B cell (primary cell): ENCODE measurements around the gene USP7. TPM values are rescaled to one million over a fixed set of nuclear protein-coding genes. Genes with fewer than 3 reads are reported as not detected.
A peak's percentile ranks its signal among the peaks of the same experiment; 100 is the strongest.

Experiments
- ATAC-seq: fragments of 200-7000 bp; cut with Tn5 transposase; one replicate; pipeline ENCODE4 v1.10.0; 2021; ENCODE audit warnings: low read depth, mild to moderate bottlenecking, moderate number of reproducible peaks, moderate library complexity
- CTCF ChIA-PET: fragments of 350-600 bp; sonication (Branson Sonifier 250); formaldehyde crosslinking; loops from one replicate; lab custom pipeline; 2021; ENCODE audit warnings: antibody characterized with exemption, inconsistent platforms; lab: Charles Lee
- POLR2A ChIA-PET: fragments of 350-600 bp; sonication (Branson Sonifier 250); formaldehyde crosslinking; loops from one replicate; lab custom pipeline; 2021; ENCODE audit warnings: antibody characterized with exemption; lab: Charles Lee
- DNase-seq: peaks from one replicate; pipeline ENCODE4 v3.0.0; 2013
- H2AFZ ChIP-seq: 2 replicates; pipeline ENCODE4 v1.6.1; 2012; ENCODE audit warnings: mild to moderate bottlenecking, low read depth, low read length; ENCODE audit not compliant: insufficient read depth, poor library complexity, severe bottlenecking
- H3K27ac ChIP-seq, 2 donors: 1 replicate in 1 of 2; 2 replicates in 1 of 2; pipeline ENCODE4 v1.5.1; 2012 to 2013; ENCODE audit warnings: low read length in 2 of 2, mild to moderate bottlenecking in 2 of 2, moderate library complexity in 1 of 2
- H3K27me3 ChIP-seq, 4 experiments: fragments of 200-600 bp in 1 of 4; sonication (generic) in 1 of 4; replicated peaks in 1 of 4; 1 replicate in 2 of 4; 2 replicates in 2 of 4; pipeline versions ENCODE4 v1.6.1 to v1.7.0; 2013 to 2016; ENCODE audit warnings: low read length in 3 of 4, mild to moderate bottlenecking in 2 of 4, mixed read lengths in 1 of 4, moderate library complexity in 1 of 4; ENCODE audit not compliant: insufficient read depth in 4 of 4, control insufficient read depth in 3 of 4; ENCODE audit errors: control extremely low read depth in 1 of 4
- H3K36me3 ChIP-seq, 2 experiments: replicated peaks in 1 of 2; 1 replicate in 1 of 2; 2 replicates in 1 of 2; pipeline versions ENCODE4 v1.6.1 to v1.7.1; 2013; ENCODE audit warnings: low read length in 1 of 2; ENCODE audit not compliant: insufficient read depth in 2 of 2, control insufficient read depth in 1 of 2; ENCODE audit errors: control extremely low read depth in 1 of 2, extremely low read depth in 1 of 2
- H3K4me1 ChIP-seq, 2 donors: fragments of 200-600 bp in 1 of 2; sonication (generic) in 1 of 2; 1 replicate in 1 of 2; 2 replicates in 1 of 2; pipeline versions ENCODE4 v1.5.1 to v1.6.1; 2013 to 2017; ENCODE audit warnings: low read length in 2 of 2; ENCODE audit not compliant: control insufficient read depth in 2 of 2, insufficient read depth in 2 of 2
- H3K4me2 ChIP-seq: replicated peaks from 2 replicates; pipeline ENCODE3; 2012; ENCODE audit warnings: mild to moderate bottlenecking, low read depth, low read length; ENCODE audit not compliant: poor library complexity, severe bottlenecking
- H3K4me3 ChIP-seq, 5 experiments: fragments of 200-600 bp in 1 of 5; sonication (generic) in 1 of 5; 1 replicate in 3 of 5; 2 replicates in 2 of 5; pipeline versions ENCODE4 v1.5.1 to v1.7.0; 2011 to 2016; ENCODE audit warnings: low read length in 4 of 5, mild to moderate bottlenecking in 4 of 5, low read depth in 2 of 5, control low read depth in 1 of 5, moderate library complexity in 1 of 5; ENCODE audit not compliant: insufficient read depth in 1 of 5; ENCODE audit errors: control extremely low read depth in 1 of 5, extremely low read depth in 1 of 5
- H3K79me2 ChIP-seq: fragments of 200-600 bp; sonication (generic); one replicate; pipeline ENCODE4 v1.6.0; 2016; ENCODE audit warnings: low read length; ENCODE audit not compliant: control insufficient read depth, insufficient read depth
- H3K9ac ChIP-seq: fragments of 200-600 bp; sonication (generic); 2 replicates; pipeline ENCODE4 v1.6.1; 2017; ENCODE audit warnings: mild to moderate bottlenecking, low read length, moderate library complexity
- H3K9me3 ChIP-seq, 3 donors: one replicate each; pipeline versions ENCODE4 v1.6.1 to v1.7.1; 2013; ENCODE audit warnings: low read length in 2 of 3; ENCODE audit not compliant: control insufficient read depth in 2 of 3, insufficient read depth in 1 of 3; ENCODE audit errors: control extremely low read depth in 1 of 3
- H4K20me1 ChIP-seq: 2 replicates; pipeline ENCODE4 v1.6.0; 2012; ENCODE audit warnings: mild to moderate bottlenecking, low read length; ENCODE audit not compliant: insufficient read depth, control insufficient read depth, poor library complexity, severe bottlenecking
- H3K27ac Mint-ChIP-seq: one replicate; pipeline ENCODE4 v1.8.0; 2021; ENCODE audit warnings: mixed read lengths
- H3K27me3 Mint-ChIP-seq: one replicate; pipeline ENCODE4 v1.8.0; 2021; ENCODE audit warnings: mixed read lengths
- H3K4me1 Mint-ChIP-seq: one replicate; pipeline ENCODE4 v1.8.0; 2021; ENCODE audit warnings: mixed read lengths
- H3K4me3 Mint-ChIP-seq: one replicate; pipeline ENCODE4 v1.8.0; 2021; ENCODE audit warnings: mixed read lengths
- H3K9me3 Mint-ChIP-seq: one replicate; pipeline ENCODE4 v1.8.0; 2022; ENCODE audit warnings: mixed read lengths; ENCODE audit not compliant: insufficient read depth
- EZH2 ChIP-seq: IDR thresholded peaks from 2 replicates; pipeline ENCODE4 v1.6.1; 2012; ENCODE audit warnings: borderline replicate concordance, low read depth, mild to moderate bottlenecking, moderate library complexity, low read length; ENCODE audit not compliant: insufficient read depth, poor library complexity, severe bottlenecking
- WGBS: methylation state at CpG from one replicate; pipeline ENCODE4 v1.1.5; 2013; ENCODE audit warnings: missing lambda C conversion rate; ENCODE audit not compliant: insufficient coverage; 5-methylcytosine and 5-hydroxymethylcytosine counted together
- intact Hi-C: fragments of 100-400 bp; cut with micrococcal nuclease; formaldehyde crosslinking; loops from one replicate; pipeline ENCODE4 v1.10.0; 2022
- polyA plus RNA-seq: library from polyadenylated mRNA; depleted of rRNA; stranded (reverse); fragments of >200 nt; gene quantifications from 2 replicates; pipeline ENCODE4 v1.2.3, GENCODE V29; 2012
- total RNA-seq, 2 donors: library from RNA; stranded (reverse); fragments of 120-200 nt in 1 of 2; gene quantifications; 1 replicate in 1 of 2; 2 replicates in 1 of 2; pipeline versions ENCODE4 v1.2.3 to v1.2.4, GENCODE V29; 2013 to 2022
- TF ChIP-seq, protein P1 (sequence below): fragments of 200-600 bp; IDR thresholded peaks from one replicate; pipeline ENCODE4 v1.8.0; 2022; ENCODE audit warnings: antibody characterized with exemption, mild to moderate bottlenecking

The USP7 gene
- total and polyA plus RNA-seq, 2 donors (not counting 1 experiment from before 2014, with no cell fraction given) = 27.4 to 223 TPM

DNA sequence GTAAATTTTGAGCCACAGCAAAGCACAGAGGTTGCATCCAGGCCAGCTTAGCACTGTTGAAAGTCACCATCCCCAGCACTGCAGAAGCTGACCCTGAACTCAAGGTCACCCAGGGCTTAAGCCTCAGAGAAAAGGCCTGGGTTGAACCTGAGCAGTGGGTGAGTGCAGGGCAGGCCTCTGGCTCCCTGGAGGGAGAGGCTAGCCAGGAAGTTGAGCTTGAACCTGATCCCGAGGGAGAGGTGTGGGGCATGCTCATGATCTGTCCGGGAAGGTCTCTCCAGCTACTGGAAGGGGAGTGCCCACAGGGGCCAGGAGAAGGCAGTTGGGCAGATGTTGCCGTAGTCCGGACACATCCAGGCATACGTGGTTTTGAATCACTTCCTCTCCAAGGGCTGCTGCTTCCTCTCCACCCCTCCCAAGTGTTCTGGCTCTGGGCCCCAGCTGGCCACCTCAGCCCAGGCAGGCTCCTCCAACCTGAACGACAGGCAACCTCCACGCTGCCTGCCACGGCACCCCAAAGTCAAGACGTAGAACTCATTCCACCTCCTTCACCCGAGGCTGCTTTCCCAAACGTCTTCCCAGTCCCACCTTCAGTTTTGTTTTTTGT, 113.3 kb downstream of the USP7 start:
- Mint-ChIP-seq H3K27me3 (no peaks in the 10 kb centered on the region), H3K4me1 (peaks cover 16% of the 10 kb centered on the region), H3K27ac (peak overlapping the region; percentile 76), H3K9me3 (no peaks in the 10 kb centered on the region), H3K4me3 (no peak overlapping the region)
- peaks cover 7 to 9% of the 10 kb centered on the region in 2 donors for H3K4me1 ChIP-seq
- H3K9me3 ChIP-seq = no peaks in the 10 kb centered on the region
- peaks cover 0 to 24% of the 10 kb centered on the region in 2 experiments for H3K36me3 ChIP-seq
- POLR2A ChIA-PET = no interaction called here
- no peaks in the 10 kb centered on the region for H3K27me3 ChIP-seq
- H3K79me2 ChIP-seq = no peaks in the 10 kb centered on the region
- intact Hi-C loops = no loop called here
- DNase-seq (no peak), ATAC-seq (no peak)
- H3K27ac ChIP-seq = peak overlapping the region in 1 of 2 donors; percentile 2
- H3K4me2 ChIP-seq = peak overlapping the region; percentile 6
- CTCF ChIA-PET = no interaction called here
- H2AFZ ChIP-seq = no peak overlapping the region
- H3K9ac ChIP-seq = no peak overlapping the region
- 0% methylated on average over 6 of the region's 11 CpGs for WGBS
- peaks cover 12% of the 10 kb centered on the region for H4K20me1 ChIP-seq
- TF ChIP-seq EZH2 = no peak
- TF ChIP-seq, protein P1, sequence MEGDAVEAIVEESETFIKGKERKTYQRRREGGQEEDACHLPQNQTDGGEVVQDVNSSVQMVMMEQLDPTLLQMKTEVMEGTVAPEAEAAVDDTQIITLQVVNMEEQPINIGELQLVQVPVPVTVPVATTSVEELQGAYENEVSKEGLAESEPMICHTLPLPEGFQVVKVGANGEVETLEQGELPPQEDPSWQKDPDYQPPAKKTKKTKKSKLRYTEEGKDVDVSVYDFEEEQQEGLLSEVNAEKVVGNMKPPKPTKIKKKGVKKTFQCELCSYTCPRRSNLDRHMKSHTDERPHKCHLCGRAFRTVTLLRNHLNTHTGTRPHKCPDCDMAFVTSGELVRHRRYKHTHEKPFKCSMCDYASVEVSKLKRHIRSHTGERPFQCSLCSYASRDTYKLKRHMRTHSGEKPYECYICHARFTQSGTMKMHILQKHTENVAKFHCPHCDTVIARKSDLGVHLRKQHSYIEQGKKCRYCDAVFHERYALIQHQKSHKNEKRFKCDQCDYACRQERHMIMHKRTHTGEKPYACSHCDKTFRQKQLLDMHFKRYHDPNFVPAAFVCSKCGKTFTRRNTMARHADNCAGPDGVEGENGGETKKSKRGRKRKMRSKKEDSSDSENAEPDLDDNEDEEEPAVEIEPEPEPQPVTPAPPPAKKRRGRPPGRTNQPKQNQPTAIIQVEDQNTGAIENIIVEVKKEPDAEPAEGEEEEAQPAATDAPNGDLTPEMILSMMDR = no peak
- no peak overlapping the region for H3K4me3 ChIP-seq

DNA sequence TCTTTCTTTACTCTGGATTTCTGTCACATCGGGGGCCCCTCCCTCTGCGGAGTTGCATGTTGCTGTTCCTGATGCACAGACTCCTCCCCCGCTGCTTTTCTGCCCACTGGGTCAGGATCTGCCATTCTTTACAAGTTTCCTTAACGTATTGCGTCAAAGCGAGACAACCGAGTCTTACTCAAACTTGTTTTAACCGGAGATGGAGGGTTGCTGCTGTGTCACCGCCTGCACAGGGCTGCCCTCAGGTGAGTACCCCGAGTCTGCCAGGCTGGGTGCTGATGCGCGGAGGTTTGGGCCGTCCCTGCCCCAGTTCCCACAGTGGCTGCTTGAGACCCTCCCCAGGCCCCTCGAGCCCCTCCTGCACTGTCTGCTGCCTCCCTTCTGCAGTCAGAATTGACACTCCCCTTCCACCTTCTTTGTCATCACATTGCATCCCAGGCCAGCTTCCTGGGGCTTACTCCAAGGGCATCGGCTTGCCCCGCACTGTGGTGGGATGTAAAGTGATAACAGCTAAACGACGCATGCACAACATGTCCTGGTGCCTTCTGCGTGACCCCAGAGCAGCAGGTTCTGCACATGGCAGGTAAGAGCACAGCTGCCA, 114.2 kb downstream of the USP7 start:
- DNase-seq (no peak), ATAC-seq (no peak)
- Histone ChIP-seq H3K4me1 (peaks cover 7 to 9% of the 10 kb centered on the region in 2 donors), H4K20me1 (peaks cover 12% of the 10 kb centered on the region), H3K79me2 (no peaks in the 10 kb centered on the region), H3K9ac (no peak overlapping the region), H3K4me2 (no peak overlapping the region), H3K4me3 (no peak overlapping the region), H3K9me3 (no peaks in the 10 kb centered on the region), H3K36me3 (peaks cover 0 to 19% of the 10 kb centered on the region in 2 experiments), H2AFZ (no peak overlapping the region), H3K27me3 (no peaks in the 10 kb centered on the region), H3K27ac (no peak overlapping the region)
- Mint-ChIP-seq H3K9me3 (no peaks in the 10 kb centered on the region), H3K4me1 (peaks cover 16% of the 10 kb centered on the region), H3K27me3 (no peaks in the 10 kb centered on the region), H3K4me3 (no peak overlapping the region), H3K27ac (no peak overlapping the region)
- intact Hi-C loops = no loop called here
- TF ChIP-seq, protein P1 = no peak
- no peak for TF ChIP-seq EZH2
- 96% methylated on average over 15 of the region's 19 CpGs for WGBS
- POLR2A ChIA-PET = no interaction called here
- CTCF ChIA-PET = no interaction called here
